GM23338 (cell line): ENCODE data around the gene ISL1. TPM values are rescaled to one million over a fixed set of nuclear protein-coding genes. Genes with fewer than 3 reads are reported as not detected.

ENCODE experiments used
- ATAC-seq: fragments of 200-7000 bp; cut with Tn5 transposase; 3 replicates; pipeline ENCODE4 v1.9.1; 2020
- DNase-seq: peaks from one replicate; pipeline ENCODE4 v3.0.0-alpha.2; 2015; ENCODE audit warnings: low spot score
- H2AFZ ChIP-seq: fragments of 200-600 bp; sonication (generic); 2 replicates; pipeline ENCODE4 v1.8.0; 2016; ENCODE audit warnings: antibody characterized with exemption, mild to moderate bottlenecking, moderate library complexity
- H3F3A ChIP-seq: fragments of 200-600 bp; sonication (generic); replicated peaks from 2 replicates; pipeline ENCODE4 v1.8.0; 2017; ENCODE audit warnings: antibody characterized with exemption, mixed run types, low read depth
- H3K27ac ChIP-seq: fragments of 200-600 bp; sonication (generic); 2 replicates; pipeline ENCODE4 v1.6.1; 2016; ENCODE audit warnings: low read depth
- H3K27me3 ChIP-seq: fragments of 200-600 bp; sonication (generic); 2 replicates; pipeline ENCODE4 v1.8.0; 2016; ENCODE audit warnings: mild to moderate bottlenecking, mixed run types, moderate library complexity; ENCODE audit not compliant: insufficient read depth
- H3K36me3 ChIP-seq: fragments of 200-600 bp; sonication (generic); 2 replicates; pipeline ENCODE4 v1.8.0; 2016; ENCODE audit warnings: mild to moderate bottlenecking; ENCODE audit not compliant: insufficient read depth
- H3K4me1 ChIP-seq: fragments of 200-600 bp; sonication (generic); 2 replicates; pipeline ENCODE4 v1.8.0; 2016; ENCODE audit warnings: mild to moderate bottlenecking, moderate library complexity; ENCODE audit not compliant: insufficient read depth
- H3K4me2 ChIP-seq: fragments of 200-600 bp; sonication (generic); 2 replicates; pipeline ENCODE4 v1.7.1; 2017; ENCODE audit warnings: mixed run types
- H3K4me3 ChIP-seq: fragments of 200-600 bp; sonication (generic); 2 replicates; pipeline ENCODE4 v1.6.1; 2016; ENCODE audit warnings: mixed run types
- H3K79me2 ChIP-seq: fragments of 200-600 bp; sonication (generic); replicated peaks from 2 replicates; pipeline ENCODE4 v1.8.0; 2017; ENCODE audit warnings: mild to moderate bottlenecking; ENCODE audit not compliant: insufficient read depth
- H3K9me2 ChIP-seq: fragments of 200-600 bp; sonication (generic); 2 replicates; pipeline ENCODE4 v1.8.0; 2017; ENCODE audit not compliant: insufficient read depth
- H4K20me1 ChIP-seq: fragments of 200-600 bp; sonication (generic); replicated peaks from 2 replicates; pipeline ENCODE4 v1.8.0; 2017; ENCODE audit warnings: mild to moderate bottlenecking; ENCODE audit not compliant: insufficient read depth
- H3K27ac Mint-ChIP-seq: 2 replicates; pipeline ENCODE4 v1.8.0; 2020; ENCODE audit warnings: inconsistent platforms, mild to moderate bottlenecking, moderate library complexity, mixed read lengths
- H3K27me3 Mint-ChIP-seq: 3 replicates; pipeline ENCODE4 v1.8.0; 2022; ENCODE audit warnings: low read depth, mild to moderate bottlenecking, moderate library complexity, mixed read lengths, inconsistent platforms; ENCODE audit not compliant: insufficient read depth, poor library complexity
- H3K36me3 Mint-ChIP-seq: 3 replicates; pipeline ENCODE4 v1.8.0; 2021; ENCODE audit warnings: low read depth, mild to moderate bottlenecking, inconsistent platforms, moderate library complexity, mixed read lengths
- H3K4me1 Mint-ChIP-seq: 3 replicates; pipeline ENCODE4 v1.8.0; 2020; ENCODE audit warnings: mild to moderate bottlenecking, inconsistent platforms, mixed read lengths
- H3K4me3 Mint-ChIP-seq: 3 replicates; pipeline ENCODE4 v1.8.0; 2021; ENCODE audit warnings: moderate library complexity, mild to moderate bottlenecking, inconsistent platforms, mixed read lengths
- H3K9me3 Mint-ChIP-seq: 3 replicates; pipeline ENCODE4 v1.8.0; 2020; ENCODE audit warnings: moderate library complexity, mild to moderate bottlenecking, inconsistent platforms, mixed read lengths
- CREB1 ChIP-seq: fragments of 250-450 bp; sonication (Bioruptor Pico); IDR thresholded peaks from 2 replicates; pipeline ENCODE4 v1.5.0; 2020; ENCODE audit warnings: low read depth, mild to moderate bottlenecking, moderate library complexity
- CTCF ChIP-seq, 2 experiments: fragments of 200-600 bp in 1 of 2; sonication (generic) in 1 of 2; conservative IDR thresholded peaks; 2 replicates each; pipeline versions ENCODE4 v1.5.1 to v1.6.1; 2016 to 2017; ENCODE audit warnings: antibody characterized with exemption in 2 of 2, low read depth in 2 of 2, mild to moderate bottlenecking in 2 of 2, moderate library complexity in 1 of 2
- JUNB ChIP-seq: IDR thresholded peaks from one replicate; pipeline ENCODE4 v1.6.1; 2016; ENCODE audit warnings: antibody characterized with exemption; ENCODE audit not compliant: unreplicated experiment
- NANOG ChIP-seq: IDR thresholded peaks from 2 replicates; pipeline ENCODE4 v1.6.1; 2016; ENCODE audit warnings: antibody characterized with exemption, borderline replicate concordance
- POLR2AphosphoS5 ChIP-seq: IDR thresholded peaks from 2 replicates; pipeline ENCODE4 v1.6.1; 2016; ENCODE audit warnings: antibody characterized with exemption, low read depth
- REST ChIP-seq: IDR thresholded peaks from one replicate; pipeline ENCODE4 v1.6.1; 2018; ENCODE audit warnings: antibody characterized with exemption; ENCODE audit not compliant: unreplicated experiment
- STAT1 ChIP-seq: IDR thresholded peaks from one replicate; pipeline ENCODE4 v1.6.1; 2016; ENCODE audit warnings: antibody characterized with exemption; ENCODE audit not compliant: unreplicated experiment
- ZNF331 ChIP-seq: fragments of 250-450 bp; sonication (Bioruptor Pico); IDR thresholded peaks from 2 replicates; pipeline ENCODE4 v1.5.0; 2020; ENCODE audit warnings: low read depth, mild to moderate bottlenecking, moderate library complexity
- ZNF462 ChIP-seq: fragments of 250-450 bp; sonication (Bioruptor Pico); IDR thresholded peaks from 2 replicates; pipeline ENCODE4 v1.5.0; 2020; ENCODE audit warnings: mild to moderate bottlenecking, moderate library complexity
- polyA plus RNA-seq: library from polyadenylated mRNA; unstranded; fragments of >200 nt; fragmentation: Nextera tagmentation; extraction: Ambion mirVana; gene quantifications from 2 replicates; pipeline ENCODE4 v1.2.1, GENCODE V29; 2016
- total RNA-seq: library from RNA; depleted of rRNA; stranded (reverse); fragments of >200 nt; shearing (Covaris generic); gene quantifications from 2 replicates; pipeline ENCODE4 v1.2.3, GENCODE V29; 2014

Gene ISL1
- total and polyA plus RNA-seq, 2 experiments from 2014 or later: 0.38 to 0.55 TPM

- peaks cover 100% of the 10 kb centered on the region for H3K27me3 ChIP-seq
- no peaks in the 10 kb centered on the region; the same call in 1 of the 2 replicates for H3F3A ChIP-seq
- Mint-ChIP-seq H3K36me3 (no peaks in the 10 kb centered on the region), H3K27me3 (peaks cover 97% of the 10 kb centered on the region), H3K4me1 (peaks cover 73% of the 10 kb centered on the region), H3K27ac (no peak overlapping the region), H3K4me3 (no peak overlapping the region; the same call in 2 of the 3 replicates), H3K9me3 (peaks cover 5% of the 10 kb centered on the region; the same call in 2 of the 3 replicates)
- no peak overlapping the region for H2AFZ ChIP-seq
- no peaks in the 10 kb centered on the region for H3K36me3 ChIP-seq
- H3K4me2 ChIP-seq: peak overlapping the region; percentile 54
- H3K27ac ChIP-seq: no peak overlapping the region
- no peaks in the 10 kb centered on the region for H3K79me2 ChIP-seq
- H3K9me2 ChIP-seq: no peaks in the 10 kb centered on the region
- ATAC-seq: no peak
- TF ChIP-seq REST (no peak), ZNF331 (CRISPR knock-in tag) (no peak), JUNB (no peak), CTCF (conservative IDR thresholded peaks at IDR 0.05; ENCODE audit: low read depth in 2 of 2) (no peak), NANOG (no peak), ZNF462 (no peak), POLR2AphosphoS5 (no peak), CREB1 (CRISPR knock-in tag) (no peak), STAT1 (no peak)
- no peak overlapping the region for H3K4me3 ChIP-seq
- DNase-seq: no peak
- peaks cover 6% of the 10 kb centered on the region; the same call in 1 of the 2 replicates for H4K20me1 ChIP-seq
- H3K4me1 ChIP-seq: peaks cover 77% of the 10 kb centered on the region
Observed at GRCh38 chr5:51395666-51396356, 12.6 kb downstream of the ISL1 start.
